ENCODE data around the gene TMEM205.

DNA sequence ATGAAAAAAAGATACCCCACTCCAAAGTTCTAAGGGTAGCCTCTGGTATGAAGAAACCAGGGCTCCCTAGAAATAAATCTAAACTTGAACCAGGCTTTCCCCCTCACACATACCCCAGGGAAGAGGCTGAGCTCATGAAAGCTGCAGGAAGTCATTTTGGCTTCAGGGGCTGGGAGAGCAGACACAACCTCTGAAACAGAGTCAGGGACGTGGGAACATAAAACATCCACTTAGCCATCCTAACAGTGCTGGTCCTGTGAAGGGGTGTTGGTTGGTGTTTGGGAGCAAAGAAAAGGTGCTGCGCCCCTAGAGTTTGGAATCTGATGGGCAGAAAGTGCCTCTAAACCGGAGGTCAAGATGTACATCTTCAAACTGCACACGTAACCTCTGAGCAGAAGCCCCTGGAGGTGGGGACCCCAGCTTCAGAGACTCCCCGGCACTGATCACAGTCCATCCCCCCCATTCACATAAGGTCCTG, 22.4 kb downstream of the TMEM205 start:
- TF ChIP-seq, protein P1, sequence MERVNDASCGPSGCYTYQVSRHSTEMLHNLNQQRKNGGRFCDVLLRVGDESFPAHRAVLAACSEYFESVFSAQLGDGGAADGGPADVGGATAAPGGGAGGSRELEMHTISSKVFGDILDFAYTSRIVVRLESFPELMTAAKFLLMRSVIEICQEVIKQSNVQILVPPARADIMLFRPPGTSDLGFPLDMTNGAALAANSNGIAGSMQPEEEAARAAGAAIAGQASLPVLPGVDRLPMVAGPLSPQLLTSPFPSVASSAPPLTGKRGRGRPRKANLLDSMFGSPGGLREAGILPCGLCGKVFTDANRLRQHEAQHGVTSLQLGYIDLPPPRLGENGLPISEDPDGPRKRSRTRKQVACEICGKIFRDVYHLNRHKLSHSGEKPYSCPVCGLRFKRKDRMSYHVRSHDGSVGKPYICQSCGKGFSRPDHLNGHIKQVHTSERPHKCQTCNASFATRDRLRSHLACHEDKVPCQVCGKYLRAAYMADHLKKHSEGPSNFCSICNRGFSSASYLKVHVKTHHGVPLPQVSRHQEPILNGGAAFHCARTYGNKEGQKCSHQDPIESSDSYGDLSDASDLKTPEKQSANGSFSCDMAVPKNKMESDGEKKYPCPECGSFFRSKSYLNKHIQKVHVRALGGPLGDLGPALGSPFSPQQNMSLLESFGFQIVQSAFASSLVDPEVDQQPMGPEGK (CRISPR knock-in tag; IDR thresholded peaks at IDR 0.05; ENCODE audit: borderline replicate concordance) = no peak
- TF ChIP-seq TOX (CRISPR knock-in tag; IDR thresholded peaks at IDR 0.05; ENCODE audit: borderline replicate concordance) (no peak), ZFP3 (CRISPR knock-in tag; IDR thresholded peaks at IDR 0.05) (no peak), RARB (CRISPR knock-in tag; IDR thresholded peaks at IDR 0.05) (no peak), ESRRG (CRISPR knock-in tag; IDR thresholded peaks at IDR 0.05) (no peak), OSR1 (CRISPR knock-in tag; IDR thresholded peaks at IDR 0.05) (no peak), CSDC2 (CRISPR knock-in tag; IDR thresholded peaks at IDR 0.05) (no peak)
